Fibroblast of lung (primary cell): ENCODE measurements around the gene KERA.

ENCODE experiments used
- CTCF ChIP-seq, 2 donors: IDR thresholded peaks in 1 of 2; conservative IDR thresholded peaks in 1 of 2; 1 replicate in 1 of 2; 2 replicates in 1 of 2; pipeline ENCODE4 v1.5.1; 2011 to 2012; ENCODE audit warnings: low read length in 2 of 2, control low read depth in 1 of 2, inconsistent platforms in 1 of 2, low read depth in 1 of 2, mild to moderate bottlenecking in 1 of 2
- EZH2 ChIP-seq: IDR thresholded peaks from 2 replicates; pipeline ENCODE4 v1.5.1; 2012; ENCODE audit warnings: low read length, control low read depth, mild to moderate bottlenecking; ENCODE audit errors: missing control alignments

DNA sequence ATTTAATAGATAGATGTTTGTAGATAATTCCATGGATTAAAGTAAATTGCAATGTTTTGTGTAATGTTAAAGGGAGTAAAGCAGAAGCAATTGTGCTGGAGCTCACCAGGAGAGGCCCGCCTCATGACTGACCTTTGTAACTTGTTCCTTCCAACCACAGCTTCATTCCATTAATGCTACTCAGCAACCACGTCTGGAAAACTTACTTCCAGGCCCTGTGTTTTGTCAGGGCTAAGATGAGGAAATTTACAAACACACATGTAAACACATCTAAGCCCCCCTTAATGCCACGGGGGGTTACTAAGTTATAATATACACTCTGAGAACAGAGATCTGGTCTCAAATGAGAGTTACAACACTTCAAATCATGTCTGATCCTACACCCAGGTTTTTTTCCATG lies 41.1 kb upstream of the KERA start:
- TF ChIP-seq CTCF (conservative IDR thresholded peaks at IDR 0.05 in 1 of 2, IDR thresholded peaks at IDR 0.05 in 1 of 2; ENCODE audit: low read depth in 1 of 2, low read length in 2 of 2), result no peak
- no peak for TF ChIP-seq EZH2
